HG02759 (cell line): ENCODE measurements around the gene RCBTB2.
"Not testable (repeated sequence)": the region's sequence is repeated elsewhere in the genome, so short reads cannot be mapped to it uniquely, and the experiment has no call there.

ENCODE experiments used
- ATAC-seq: cut with Tn5 transposase; IDR thresholded peaks from one replicate; pipeline ENCODE4 v1.9.1; 2021; ENCODE audit warnings: mild to moderate bottlenecking, moderate library complexity; ENCODE audit not compliant: unreplicated experiment

Gene RCBTB2

GRCh38 chr13:48532506-48533499 is at the start of gene RCBTB2:
RCBTB2 (minus strand) TSS chr13:48533080; CDS start chr13:48521939, 11,141 bp downstream.
- ATAC-seq, result peak; percentile 93

GRCh38 chr13:48582084-48582483 is 49.2 kb upstream of the RCBTB2 start:
- ATAC-seq, result no peak

GRCh38 chr13:48580896-48581295 is 48.0 kb upstream of the RCBTB2 start:
- ATAC-seq, result no peak

GRCh38 chr13:48580185-48580803 is 47.4 kb upstream of the RCBTB2 start:
- no peak for ATAC-seq

GRCh38 chr13:48579919-48580180 is 47.0 kb upstream of the RCBTB2 start:
- ATAC-seq, result not testable (repeated sequence)

- peak; percentile 84 for ATAC-seq
These were observed 46.5 kb upstream of the RCBTB2 start for GRCh38 chr13:48579165-48579918.

- peak; percentile 56 for ATAC-seq
These were observed 45.8 kb upstream of the RCBTB2 start for GRCh38 chr13:48578516-48579164.

- ATAC-seq, result no peak
These were observed 43.6 kb upstream of the RCBTB2 start for GRCh38 chr13:48576448-48577010.

- no peak for ATAC-seq
These were observed 42.2 kb upstream of the RCBTB2 start for GRCh38 chr13:48575031-48575430.

- no peak for ATAC-seq
These were observed 41.3 kb upstream of the RCBTB2 start for GRCh38 chr13:48574041-48574796.

- no peak for ATAC-seq
These were observed 40.5 kb upstream of the RCBTB2 start for GRCh38 chr13:48573213-48574007.

- ATAC-seq, result peak; percentile 72
These were observed 38.4 kb upstream of the RCBTB2 start for GRCh38 chr13:48571126-48571913.

GRCh38 chr13:48570216-48570828 is 37.4 kb upstream of the RCBTB2 start:
- no peak for ATAC-seq

- no peak for ATAC-seq
These were observed 36.3 kb upstream of the RCBTB2 start for GRCh38 chr13:48569104-48569666.

- no peak for ATAC-seq
These were observed 35.7 kb upstream of the RCBTB2 start for GRCh38 chr13:48568370-48569103.

GRCh38 chr13:48567515-48568369 is 34.9 kb upstream of the RCBTB2 start:
- ATAC-seq, result no peak
